GM18870 (cell line): Measurements from ENCODE around the gene PDE8A.
"Not testable (repeated sequence)": the region's sequence is repeated elsewhere in the genome, so short reads cannot be mapped to it uniquely, and the experiment has no call there.

Experiments
- ATAC-seq: cut with Tn5 transposase; IDR thresholded peaks from one replicate; pipeline ENCODE4 v1.9.1; 2021; ENCODE audit warnings: moderate library complexity; ENCODE audit not compliant: unreplicated experiment

PDE8A gene

GRCh38 chr15:85157344-85157743, 175.7 kb downstream of the PDE8A start:
- ATAC-seq = no peak

DNA sequence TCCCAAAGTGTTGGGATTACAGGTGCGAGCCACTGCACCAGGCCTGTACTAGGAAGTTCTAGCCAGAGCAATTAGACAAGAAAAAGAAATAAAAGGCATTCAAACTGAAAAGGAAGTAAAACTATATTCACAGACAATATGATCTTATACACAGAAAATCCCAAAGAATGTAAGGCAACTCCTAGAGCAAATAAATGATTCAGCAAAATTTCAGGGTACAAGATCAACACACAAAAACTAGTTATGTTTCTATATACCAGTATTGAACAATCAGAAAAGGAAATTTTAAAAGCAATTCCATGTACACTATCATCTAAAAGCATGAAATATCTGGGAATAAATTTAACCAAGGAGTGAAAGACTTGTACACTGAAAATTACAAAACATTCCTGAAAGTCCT, 180.6 kb downstream of the PDE8A start:
- no peak for ATAC-seq

DNA sequence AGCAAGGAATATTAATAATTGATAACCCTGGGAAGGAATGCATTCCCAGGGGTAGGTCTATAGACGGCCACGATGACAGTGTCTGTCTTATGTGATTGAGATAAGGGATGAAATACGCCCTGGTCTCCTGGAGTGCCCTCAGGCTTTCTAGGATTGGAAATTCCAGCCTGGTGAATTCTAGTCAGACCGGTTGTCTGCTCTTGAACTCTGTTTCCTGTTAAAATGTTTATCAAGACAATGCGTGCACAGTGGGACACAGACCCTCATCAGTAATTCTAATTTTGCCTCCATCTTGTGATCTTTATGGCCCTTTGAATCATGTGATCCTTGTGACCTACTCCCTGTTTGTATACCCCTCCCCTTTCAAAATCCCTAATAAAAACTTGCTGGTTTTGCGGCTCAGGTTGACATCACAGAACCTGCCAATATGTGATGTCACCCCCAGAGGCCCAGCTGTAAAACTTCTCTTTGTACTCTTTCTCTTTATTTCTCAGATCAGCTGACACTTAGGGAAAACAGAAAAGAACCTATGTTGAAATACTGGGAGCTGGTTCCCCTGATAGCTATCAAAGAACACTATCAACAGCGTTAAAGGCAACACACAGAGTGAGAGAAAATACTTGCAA, 183.3 kb downstream of the PDE8A start:
- no peak for ATAC-seq

DNA sequence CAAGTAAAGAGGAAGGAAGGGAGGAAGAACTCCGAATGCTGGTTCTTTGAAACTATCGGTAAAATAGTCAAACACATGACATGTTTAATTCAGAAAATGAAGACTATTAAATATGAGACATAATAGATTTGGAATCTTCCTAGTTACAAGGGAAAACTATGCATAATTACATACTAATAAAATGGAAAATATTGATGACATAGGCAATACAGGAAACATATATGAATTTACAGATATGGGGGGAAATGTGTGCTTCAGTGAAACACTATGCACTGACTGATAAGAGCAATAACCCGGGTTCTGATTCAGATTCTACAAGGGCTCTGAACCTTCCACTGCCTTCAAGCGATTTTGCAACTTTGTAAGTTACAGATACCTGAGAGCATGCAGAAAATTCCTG, 185.9 kb downstream of the PDE8A start:
- no peak for ATAC-seq

DNA sequence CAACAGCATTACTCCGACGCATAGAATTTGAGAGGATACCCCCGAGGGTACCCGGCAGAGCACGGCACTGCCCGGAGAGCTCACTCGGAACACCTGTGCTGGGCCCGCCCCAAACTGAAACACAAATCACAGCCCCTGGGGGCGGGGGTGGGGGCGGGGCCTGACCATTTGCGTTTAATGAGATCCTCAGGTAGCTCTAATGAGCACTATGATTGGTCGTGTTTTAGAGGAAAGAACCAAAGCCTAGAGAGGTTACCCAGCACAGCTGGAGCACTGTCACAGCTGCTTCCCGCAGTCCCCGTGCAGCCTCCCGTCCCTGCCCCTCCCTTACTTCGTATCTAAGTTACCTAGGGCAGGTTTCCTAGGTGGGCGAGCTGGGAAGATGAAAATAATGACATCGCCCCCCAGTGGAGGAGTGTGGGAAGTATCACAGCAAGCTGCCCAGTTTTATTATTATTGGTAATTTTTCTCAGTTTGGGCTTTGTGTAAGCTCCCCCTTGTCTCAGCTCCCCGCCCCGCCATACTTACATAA, 187.1 kb downstream of the PDE8A start:
- no peak for ATAC-seq

DNA sequence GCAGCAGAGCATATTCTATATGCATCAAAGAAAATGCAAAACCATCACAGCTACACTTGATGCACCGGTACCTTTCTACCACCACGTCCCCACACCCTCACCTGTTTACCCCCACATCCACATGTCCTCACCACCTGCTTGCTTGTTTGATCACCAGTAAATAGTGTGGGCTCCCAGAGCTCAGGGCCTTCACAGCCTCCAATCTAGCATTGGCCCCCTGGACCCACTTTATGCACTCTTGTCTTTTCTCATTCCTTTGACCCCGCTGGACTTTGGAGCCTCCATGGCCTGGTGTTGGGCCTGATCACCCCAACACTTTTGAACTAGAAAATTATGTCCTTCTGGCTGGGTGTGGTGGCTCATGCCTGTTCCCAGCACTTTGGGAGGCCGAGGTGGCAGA, 190.1 kb downstream of the PDE8A start:
- no peak for ATAC-seq

- ATAC-seq = no peak
Observed at GRCh38 chr15:85172846-85173490, 191.3 kb downstream of the PDE8A start.

- ATAC-seq = not testable (repeated sequence)
Observed at GRCh38 chr15:85173630-85174029, 192.0 kb downstream of the PDE8A start.

GRCh38 chr15:85174521-85174920, 192.9 kb downstream of the PDE8A start:
- no peak for ATAC-seq

DNA sequence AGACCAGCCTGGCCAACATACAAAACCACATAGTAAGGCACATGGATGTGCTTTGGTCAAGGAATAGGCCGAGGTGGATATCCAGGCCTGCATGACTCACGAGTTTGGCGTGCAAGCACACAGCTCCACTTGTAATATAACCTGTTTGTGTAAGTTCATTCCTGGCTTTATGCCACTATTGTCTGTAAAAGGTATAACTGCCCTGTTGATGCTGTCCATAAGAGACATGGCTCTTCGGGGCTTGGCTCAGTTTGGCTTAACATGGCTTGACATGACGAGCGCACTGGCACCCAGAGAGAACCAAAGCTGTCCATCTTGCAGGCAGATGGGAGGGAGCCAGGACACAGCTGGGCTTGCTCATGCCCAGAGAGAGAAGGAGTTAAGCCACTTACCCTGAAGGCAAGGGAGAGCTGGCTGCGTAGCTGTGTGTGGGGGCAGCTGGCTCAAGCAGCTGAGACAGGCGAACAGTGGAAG, 195.4 kb downstream of the PDE8A start:
- not testable (repeated sequence) for ATAC-seq

DNA sequence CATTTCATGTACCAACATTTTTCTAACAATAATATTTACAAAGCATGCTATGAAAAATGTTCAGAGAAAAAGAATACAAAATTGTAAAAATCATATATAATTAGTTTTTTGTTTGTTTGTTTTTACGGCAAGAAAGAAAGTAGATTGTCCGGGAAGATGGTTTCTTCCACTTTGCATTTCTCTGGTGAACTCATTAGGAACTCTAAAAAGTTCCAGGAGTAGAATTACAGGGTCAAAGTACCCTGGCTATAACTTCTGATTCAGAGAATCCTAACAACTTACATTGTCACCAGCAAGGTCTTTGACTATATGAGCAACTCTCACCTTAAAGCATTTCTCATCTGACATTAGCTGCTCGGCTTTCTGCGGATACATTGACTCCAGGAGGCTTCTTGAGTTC, 196.7 kb downstream of the PDE8A start:
- ATAC-seq = no peak

DNA sequence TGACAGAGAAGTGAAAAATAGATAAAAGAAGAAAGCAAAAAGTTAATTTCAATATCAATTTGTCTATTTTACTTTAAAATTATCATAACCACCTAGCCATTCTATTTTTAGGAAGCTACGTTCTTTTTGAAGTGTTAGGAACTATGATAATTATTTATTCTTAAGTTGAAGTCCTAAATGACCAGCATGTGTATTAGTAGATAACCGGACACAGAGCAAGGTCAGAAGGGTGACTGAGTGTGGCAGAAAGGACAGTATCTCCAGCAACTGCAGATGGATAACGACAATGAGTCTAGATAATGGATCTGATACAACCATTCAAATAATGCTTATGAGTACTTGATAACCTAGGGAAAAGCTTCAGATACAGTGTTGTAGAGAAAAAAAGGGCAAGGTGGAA, 198.0 kb downstream of the PDE8A start:
- no peak for ATAC-seq

DNA sequence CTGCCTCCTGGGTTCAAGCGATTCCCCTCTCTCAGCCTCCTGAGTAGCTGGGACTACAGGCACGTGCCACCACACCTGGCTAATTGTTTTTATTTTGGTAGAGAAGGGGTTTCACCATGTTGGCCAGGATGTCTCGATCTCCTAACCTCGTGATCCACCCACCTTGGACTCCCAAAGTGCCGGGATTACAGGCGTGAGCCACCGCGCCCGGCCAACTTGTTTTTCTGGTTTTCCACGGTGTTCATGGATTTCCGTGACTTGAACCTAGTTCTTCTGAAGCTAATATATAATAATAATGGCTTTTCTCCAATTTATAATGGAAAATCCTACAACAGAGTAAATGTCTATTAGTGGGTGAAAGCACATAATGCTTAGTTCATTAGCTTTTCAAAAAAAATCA, 203.7 kb downstream of the PDE8A start:
- not testable (repeated sequence) for ATAC-seq

- not testable (repeated sequence) for ATAC-seq
Observed at GRCh38 chr15:85188171-85188577, 206.5 kb downstream of the PDE8A start.
